Measurements from ENCODE around the gene LCN9.

GRCh38 chr9:135673941-135674340 lies 10.8 kb downstream of the LCN9 start:
- TF ChIP-seq, protein P1, sequence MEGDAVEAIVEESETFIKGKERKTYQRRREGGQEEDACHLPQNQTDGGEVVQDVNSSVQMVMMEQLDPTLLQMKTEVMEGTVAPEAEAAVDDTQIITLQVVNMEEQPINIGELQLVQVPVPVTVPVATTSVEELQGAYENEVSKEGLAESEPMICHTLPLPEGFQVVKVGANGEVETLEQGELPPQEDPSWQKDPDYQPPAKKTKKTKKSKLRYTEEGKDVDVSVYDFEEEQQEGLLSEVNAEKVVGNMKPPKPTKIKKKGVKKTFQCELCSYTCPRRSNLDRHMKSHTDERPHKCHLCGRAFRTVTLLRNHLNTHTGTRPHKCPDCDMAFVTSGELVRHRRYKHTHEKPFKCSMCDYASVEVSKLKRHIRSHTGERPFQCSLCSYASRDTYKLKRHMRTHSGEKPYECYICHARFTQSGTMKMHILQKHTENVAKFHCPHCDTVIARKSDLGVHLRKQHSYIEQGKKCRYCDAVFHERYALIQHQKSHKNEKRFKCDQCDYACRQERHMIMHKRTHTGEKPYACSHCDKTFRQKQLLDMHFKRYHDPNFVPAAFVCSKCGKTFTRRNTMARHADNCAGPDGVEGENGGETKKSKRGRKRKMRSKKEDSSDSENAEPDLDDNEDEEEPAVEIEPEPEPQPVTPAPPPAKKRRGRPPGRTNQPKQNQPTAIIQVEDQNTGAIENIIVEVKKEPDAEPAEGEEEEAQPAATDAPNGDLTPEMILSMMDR (IDR thresholded peaks at IDR 0.05; ENCODE audit: insufficient read depth, low read length), result no peak
- no peak for TF ChIP-seq POLR2AphosphoS5 (IDR thresholded peaks at IDR 0.05; ENCODE audit: low read depth)
- TF ChIP-seq, protein P2, sequence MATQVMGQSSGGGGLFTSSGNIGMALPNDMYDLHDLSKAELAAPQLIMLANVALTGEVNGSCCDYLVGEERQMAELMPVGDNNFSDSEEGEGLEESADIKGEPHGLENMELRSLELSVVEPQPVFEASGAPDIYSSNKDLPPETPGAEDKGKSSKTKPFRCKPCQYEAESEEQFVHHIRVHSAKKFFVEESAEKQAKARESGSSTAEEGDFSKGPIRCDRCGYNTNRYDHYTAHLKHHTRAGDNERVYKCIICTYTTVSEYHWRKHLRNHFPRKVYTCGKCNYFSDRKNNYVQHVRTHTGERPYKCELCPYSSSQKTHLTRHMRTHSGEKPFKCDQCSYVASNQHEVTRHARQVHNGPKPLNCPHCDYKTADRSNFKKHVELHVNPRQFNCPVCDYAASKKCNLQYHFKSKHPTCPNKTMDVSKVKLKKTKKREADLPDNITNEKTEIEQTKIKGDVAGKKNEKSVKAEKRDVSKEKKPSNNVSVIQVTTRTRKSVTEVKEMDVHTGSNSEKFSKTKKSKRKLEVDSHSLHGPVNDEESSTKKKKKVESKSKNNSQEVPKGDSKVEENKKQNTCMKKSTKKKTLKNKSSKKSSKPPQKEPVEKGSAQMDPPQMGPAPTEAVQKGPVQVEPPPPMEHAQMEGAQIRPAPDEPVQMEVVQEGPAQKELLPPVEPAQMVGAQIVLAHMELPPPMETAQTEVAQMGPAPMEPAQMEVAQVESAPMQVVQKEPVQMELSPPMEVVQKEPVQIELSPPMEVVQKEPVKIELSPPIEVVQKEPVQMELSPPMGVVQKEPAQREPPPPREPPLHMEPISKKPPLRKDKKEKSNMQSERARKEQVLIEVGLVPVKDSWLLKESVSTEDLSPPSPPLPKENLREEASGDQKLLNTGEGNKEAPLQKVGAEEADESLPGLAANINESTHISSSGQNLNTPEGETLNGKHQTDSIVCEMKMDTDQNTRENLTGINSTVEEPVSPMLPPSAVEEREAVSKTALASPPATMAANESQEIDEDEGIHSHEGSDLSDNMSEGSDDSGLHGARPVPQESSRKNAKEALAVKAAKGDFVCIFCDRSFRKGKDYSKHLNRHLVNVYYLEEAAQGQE (IDR thresholded peaks at IDR 0.05; ENCODE audit: insufficient replicate concordance, low read depth), result no peak

Data from HL-60 (cell line).